HFFc6 (cell line): ENCODE data around the gene SYNPO. TPM values are rescaled to one million over a fixed set of nuclear protein-coding genes. Genes with fewer than 3 reads are reported as not detected.

Experiments
- DNase-seq: peaks from one replicate; pipeline ENCODE4 v3.0.0-alpha.2; 2018
- H3K27ac Mint-ChIP-seq: 2 replicates; pipeline ENCODE4 v1.8.0; 2020; ENCODE audit warnings: mild to moderate bottlenecking, mixed read lengths
- H3K27me3 Mint-ChIP-seq: 2 replicates; pipeline ENCODE4 v1.8.0; 2021; ENCODE audit warnings: mild to moderate bottlenecking, moderate library complexity, mixed read lengths; ENCODE audit not compliant: insufficient read depth
- H3K36me3 Mint-ChIP-seq: 2 replicates; pipeline ENCODE4 v1.8.0; 2021; ENCODE audit warnings: low read depth, mixed read lengths
- H3K4me1 Mint-ChIP-seq: 2 replicates; pipeline ENCODE4 v1.8.0; 2020; ENCODE audit warnings: low read depth, mixed read lengths
- H3K4me3 Mint-ChIP-seq: 2 replicates; pipeline ENCODE4 v1.8.0; 2020; ENCODE audit warnings: mild to moderate bottlenecking, moderate library complexity, mixed read lengths
- H3K9me3 Mint-ChIP-seq: 2 replicates; pipeline ENCODE4 v1.8.0; 2020; ENCODE audit warnings: mild to moderate bottlenecking, mixed read lengths
- CTCF ChIP-seq: fragments of 200-600 bp; sonication (generic); IDR thresholded peaks from 2 replicates; pipeline ENCODE4 v1.5.0; 2021; ENCODE audit warnings: antibody characterized with exemption, mild to moderate bottlenecking
- total RNA-seq, 6 experiments: library from RNA; stranded (reverse); fragmentation: NEBNext Ultra II Directional; extraction: Animal tissue kit (Norgen Biotek cat#: 25700); gene quantifications; 2 replicates in 1 of 6; 3 replicates in 5 of 6; pipeline ENCODE4 v1.2.3, GENCODE V29; 2021

The SYNPO gene
- total RNA-seq, 6 experiments from 2014 or later, result 35.6 to 50.7 (median 47.8) TPM

- Mint-ChIP-seq H3K36me3 (peaks cover 8% of the 10 kb centered on the region), H3K4me3 (peak overlapping the region; percentile 55), H3K27me3 (no peaks in the 10 kb centered on the region; the same call in 1 of the 2 replicates), H3K27ac (peak overlapping the region; percentile 76), H3K9me3 (no peaks in the 10 kb centered on the region), H3K4me1 (peaks cover 69% of the 10 kb centered on the region)
- DNase-seq, result no peak
- TF ChIP-seq CTCF, result no peak
These were observed 3.6 kb downstream of the SYNPO start for GRCh38 chr5:150644058-150644457.

- H3K36me3 Mint-ChIP-seq, result peaks cover 8% of the 10 kb centered on the region
- peak overlapping the region; percentile 55 for H3K4me3 Mint-ChIP-seq
- peaks cover 65% of the 10 kb centered on the region for H3K4me1 Mint-ChIP-seq
- H3K9me3 Mint-ChIP-seq, result no peaks in the 10 kb centered on the region
- H3K27ac Mint-ChIP-seq, result peak overlapping the region; percentile 76
- no peaks in the 10 kb centered on the region; the same call in 1 of the 2 replicates for H3K27me3 Mint-ChIP-seq
- no peak for DNase-seq
- no peak for TF ChIP-seq CTCF
These were observed 4.1 kb downstream of the SYNPO start for GRCh38 chr5:150644514-150644913.

- H3K36me3 Mint-ChIP-seq, result peaks cover 8% of the 10 kb centered on the region
- H3K27me3 Mint-ChIP-seq, result no peaks in the 10 kb centered on the region; the same call in 1 of the 2 replicates
- peak; percentile 83 for DNase-seq
- H3K4me3 Mint-ChIP-seq, result peak overlapping the region; percentile 55
- H3K27ac Mint-ChIP-seq, result peak overlapping the region; percentile 76
- peaks cover 58% of the 10 kb centered on the region for H3K4me1 Mint-ChIP-seq
- TF ChIP-seq CTCF, result no peak
- no peaks in the 10 kb centered on the region for H3K9me3 Mint-ChIP-seq
These were observed 4.7 kb downstream of the SYNPO start for GRCh38 chr5:150645070-150645700.

- peaks cover 8% of the 10 kb centered on the region for H3K36me3 Mint-ChIP-seq
- TF ChIP-seq CTCF, result no peak
- H3K27me3 Mint-ChIP-seq, result no peaks in the 10 kb centered on the region; the same call in 1 of the 2 replicates
- H3K4me3 Mint-ChIP-seq, result no peak overlapping the region
- no peaks in the 10 kb centered on the region for H3K9me3 Mint-ChIP-seq
- no peak overlapping the region for H3K27ac Mint-ChIP-seq
- H3K4me1 Mint-ChIP-seq, result peaks cover 47% of the 10 kb centered on the region
- DNase-seq, result no peak
These were observed 7.1 kb downstream of the SYNPO start for GRCh38 chr5:150647275-150648251.

- no peak overlapping the region for H3K4me3 Mint-ChIP-seq
- DNase-seq, result no peak
- H3K36me3 Mint-ChIP-seq, result peaks cover 13% of the 10 kb centered on the region
- H3K27ac Mint-ChIP-seq, result no peak overlapping the region
- no peak for TF ChIP-seq CTCF
- no peaks in the 10 kb centered on the region for H3K9me3 Mint-ChIP-seq
- H3K4me1 Mint-ChIP-seq, result peaks cover 47% of the 10 kb centered on the region
- H3K27me3 Mint-ChIP-seq, result no peaks in the 10 kb centered on the region; the same call in 1 of the 2 replicates
These were observed 8.0 kb downstream of the SYNPO start for GRCh38 chr5:150648294-150649107.
